Mucosa of stomach (tissue), 1 donor: ENCODE data around the gene SLC26A1.
A peak's percentile ranks its signal among the peaks of the same experiment; 100 is the strongest.

ENCODE experiments used
- H3K27me3 ChIP-seq: one replicate; pipeline ENCODE4 v1.7.0; 2013; ENCODE audit warnings: mild to moderate bottlenecking, low read length; ENCODE audit not compliant: control insufficient read depth, insufficient read depth
- H3K36me3 ChIP-seq: one replicate; pipeline ENCODE4 v1.7.0; 2013; ENCODE audit warnings: low read length; ENCODE audit not compliant: control insufficient read depth, insufficient read depth
- H3K4me1 ChIP-seq: one replicate; pipeline ENCODE4 v1.7.0; 2013; ENCODE audit warnings: mild to moderate bottlenecking, low read length; ENCODE audit not compliant: control insufficient read depth, insufficient read depth
- H3K4me3 ChIP-seq: one replicate; pipeline ENCODE4 v1.7.0; 2013; ENCODE audit warnings: low read length
- H3K9ac ChIP-seq: one replicate; pipeline ENCODE4 v1.7.0; 2013; ENCODE audit warnings: mild to moderate bottlenecking, low read length, moderate library complexity
- H3K9me3 ChIP-seq: one replicate; pipeline ENCODE4 v1.7.0; 2013; ENCODE audit warnings: mild to moderate bottlenecking, low read length, moderate library complexity; ENCODE audit not compliant: control insufficient read depth
- donor health status: Pancreatic carcinoma.

The SLC26A1 gene

GRCh38 chr4:989722-990471 is 3.3 kb downstream of the SLC26A1 start:
- no peaks in the 10 kb centered on the region for H3K36me3 ChIP-seq
- H3K4me3 ChIP-seq: no peak overlapping the region
- peaks cover 45% of the 10 kb centered on the region for H3K4me1 ChIP-seq
- H3K9me3 ChIP-seq: no peaks in the 10 kb centered on the region
- no peak overlapping the region for H3K9ac ChIP-seq
- no peaks in the 10 kb centered on the region for H3K27me3 ChIP-seq

GRCh38 chr4:988726-989721 is 4.2 kb downstream of the SLC26A1 start:
- Histone ChIP-seq H3K9ac (no peak overlapping the region), H3K4me3 (no peak overlapping the region), H3K9me3 (no peaks in the 10 kb centered on the region), H3K4me1 (peaks cover 47% of the 10 kb centered on the region), H3K27me3 (no peaks in the 10 kb centered on the region), H3K36me3 (no peaks in the 10 kb centered on the region)

GRCh38 chr4:987624-988513 is 5.3 kb downstream of the SLC26A1 start:
- Histone ChIP-seq H3K4me3 (peak overlapping the region; percentile 23), H3K27me3 (no peaks in the 10 kb centered on the region), H3K9ac (peak overlapping the region; percentile 60), H3K36me3 (no peaks in the 10 kb centered on the region), H3K4me1 (peaks cover 35% of the 10 kb centered on the region), H3K9me3 (no peaks in the 10 kb centered on the region)

GRCh38 chr4:986879-987623 is 6.2 kb downstream of the SLC26A1 start, which contains the start of gene IDUA:
IDUA (plus strand) TSS chr4:987044; CDS start chr4:987085, 41 bp downstream.
- no peaks in the 10 kb centered on the region for H3K36me3 ChIP-seq
- peak within 1 kb of the TSS; percentile 60 for H3K9ac ChIP-seq
- peaks cover 28% of the 10 kb centered on the region for H3K4me1 ChIP-seq
- peak within 1 kb of the TSS; percentile 23 for H3K4me3 ChIP-seq
- H3K27me3 ChIP-seq: no peaks in the 10 kb centered on the region
- H3K9me3 ChIP-seq: no peaks in the 10 kb centered on the region

- Histone ChIP-seq H3K4me3 (peak overlapping the region; percentile 23), H3K4me1 (peaks cover 22% of the 10 kb centered on the region), H3K36me3 (no peaks in the 10 kb centered on the region), H3K9ac (peak overlapping the region; percentile 60), H3K9me3 (no peaks in the 10 kb centered on the region), H3K27me3 (no peaks in the 10 kb centered on the region)
These were observed 6.8 kb downstream of the SLC26A1 start for GRCh38 chr4:986428-986878.

- H3K4me3 ChIP-seq: peak overlapping the region; percentile 60
- no peaks in the 10 kb centered on the region for H3K27me3 ChIP-seq
- no peaks in the 10 kb centered on the region for H3K36me3 ChIP-seq
- H3K9ac ChIP-seq: peak overlapping the region; percentile 31
- peaks cover 19% of the 10 kb centered on the region for H3K4me1 ChIP-seq
- no peaks in the 10 kb centered on the region for H3K9me3 ChIP-seq
These were observed 7.9 kb downstream of the SLC26A1 start for GRCh38 chr4:985123-985830.

GRCh38 chr4:984336-985054 is 8.7 kb downstream of the SLC26A1 start:
- Histone ChIP-seq H3K4me1 (peaks cover 19% of the 10 kb centered on the region), H3K36me3 (no peaks in the 10 kb centered on the region), H3K9ac (peak overlapping the region; percentile 31), H3K27me3 (no peaks in the 10 kb centered on the region), H3K4me3 (peak overlapping the region; percentile 60), H3K9me3 (no peaks in the 10 kb centered on the region)

GRCh38 chr4:982814-983213 is 10.4 kb downstream of the SLC26A1 start:
- Histone ChIP-seq H3K4me1 (peaks cover 16% of the 10 kb centered on the region), H3K9me3 (no peaks in the 10 kb centered on the region), H3K9ac (no peak overlapping the region), H3K36me3 (no peaks in the 10 kb centered on the region), H3K27me3 (no peaks in the 10 kb centered on the region), H3K4me3 (no peak overlapping the region)

- Histone ChIP-seq H3K9me3 (no peaks in the 10 kb centered on the region), H3K36me3 (no peaks in the 10 kb centered on the region), H3K9ac (no peak overlapping the region), H3K4me3 (no peak overlapping the region), H3K4me1 (peaks cover 11% of the 10 kb centered on the region), H3K27me3 (no peaks in the 10 kb centered on the region)
These were observed 10.9 kb downstream of the SLC26A1 start for GRCh38 chr4:982291-982690.

- Histone ChIP-seq H3K36me3 (no peaks in the 10 kb centered on the region), H3K9ac (no peak overlapping the region), H3K27me3 (no peaks in the 10 kb centered on the region), H3K4me3 (no peak overlapping the region), H3K9me3 (no peaks in the 10 kb centered on the region), H3K4me1 (no peaks in the 10 kb centered on the region)
These were observed 14.1 kb downstream of the SLC26A1 start for GRCh38 chr4:978957-979701.
